GM23248 (cell line): ENCODE results near the gene NBPF9.
"Not testable (repeated sequence)": the region's sequence is repeated elsewhere in the genome, so short reads cannot be mapped to it uniquely, and the experiment has no call there.

ENCODE experiments used
- EZH2 ChIP-seq: fragments of 200-600 bp; sonication (generic); IDR thresholded peaks from 2 replicates; pipeline ENCODE4 v1.6.1; 2018; ENCODE audit warnings: antibody characterized with exemption, mild to moderate bottlenecking; ENCODE audit not compliant: insufficient read depth, poor library complexity, severe bottlenecking
- EZH2phosphoT487 ChIP-seq: fragments of 200-600 bp; sonication (generic); IDR thresholded peaks from 2 replicates; pipeline ENCODE4 v1.6.1; 2018; ENCODE audit warnings: antibody characterized with exemption, moderate library complexity, mild to moderate bottlenecking, low read depth; ENCODE audit not compliant: insufficient read depth

DNA sequence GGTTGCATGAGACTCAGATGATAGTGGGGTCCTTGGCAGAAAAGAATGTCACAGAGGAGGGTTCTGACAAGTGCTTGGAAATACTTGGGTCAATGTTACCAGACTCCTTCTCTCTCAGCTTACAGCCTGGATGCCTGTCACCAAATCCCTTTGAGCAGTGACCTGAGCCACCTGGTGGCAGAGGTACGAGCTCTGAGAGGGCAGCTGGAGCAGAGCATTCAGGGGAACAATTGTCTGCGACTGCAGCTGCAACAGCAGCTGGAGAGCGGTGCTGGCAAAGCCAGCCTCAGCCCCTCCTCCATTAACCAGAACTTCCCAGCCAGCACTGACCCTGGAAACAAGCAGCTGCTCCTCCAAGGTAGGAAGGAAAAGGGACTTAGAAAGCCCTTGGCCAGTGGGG, 79.0 kb downstream of the NBPF9 start:
- TF ChIP-seq EZH2phosphoT487, EZH2: not testable (repeated sequence)
